ENCODE results near the gene GNG2. TPM values are rescaled to one million over a fixed set of nuclear protein-coding genes. Genes with fewer than 3 reads are reported as not detected.

The GNG2 gene
- total RNA-seq, 8 experiments from 2014 or later: 0.36 to 184 (median 133) TPM

GRCh38 chr14:51969852-51970540, 109.6 kb downstream of the GNG2 start:
- H3K4me1 ChIP-seq (replicated peaks in 1 of 2): no peaks in the 10 kb centered on the region
- 40 to 100% (median 80%) methylated on average over 1 to 6 of the region's 6 CpGs for WGBS, 10 experiments
- H3K4me3 ChIP-seq: no peak overlapping the region
- in situ Hi-C loops (cut with MboI; ENCODE audit: low pct_unique_long_range_greater_than_20kb in 2 of 9, low sequenced_read_pairs in 9 of 9, unreplicated experiment in 9 of 9): loop anchor here in 1 of 9 experiments (10.0 kb wide), 1 partner anchor 675 kb away; no protein-coding TSS in a partner anchor
- no peak for ATAC-seq (replicated peaks in 6 of 8)
- H3K27ac ChIP-seq: no peak overlapping the region

GRCh38 chr14:51972566-51972965, 112.2 kb downstream of the GNG2 start:
- in situ Hi-C loops (cut with MboI; ENCODE audit: low pct_unique_long_range_greater_than_20kb in 2 of 9, low sequenced_read_pairs in 9 of 9, unreplicated experiment in 9 of 9): loop anchor here in 1 of 9 experiments (10.0 kb wide), 1 partner anchor 678 kb away; no protein-coding TSS in a partner anchor
- Histone ChIP-seq H3K4me3 (no peak overlapping the region), H3K4me1 (replicated peaks in 1 of 2) (no peaks in the 10 kb centered on the region), H3K27ac (no peak overlapping the region)
- WGBS, 10 experiments: 32 to 100% (median 79%) methylated on average over 2 to 7 of the region's 7 CpGs
- ATAC-seq (replicated peaks in 6 of 8): no peak

GRCh38 chr14:51977075-51977474, 116.7 kb downstream of the GNG2 start:
- in situ Hi-C loops (cut with MboI; ENCODE audit: low pct_unique_long_range_greater_than_20kb in 2 of 9, low sequenced_read_pairs in 9 of 9, unreplicated experiment in 9 of 9): loop anchor here in 6 of 9 experiments (10.0 to 25.0 kb wide), 2 partner anchors 682 to 690 kb away; no protein-coding TSS in a partner anchor
- WGBS, 10 experiments: 78 to 100% (median 94%) methylated on average over 4 to 5 of the region's 5 CpGs; no CpG with 5 or more reads in 1 of the 10 experiments
- ATAC-seq (replicated peaks in 6 of 8): peak in 1 of 8 experiments; percentile 17

GRCh38 chr14:51978681-51979085, 118.3 kb downstream of the GNG2 start:
- 0 to 67% (median 8%) methylated on average over 1 to 2 of the region's 2 CpGs; no CpG with 5 or more reads in 1 of the 10 experiments for WGBS, 10 experiments
- no peak overlapping the region for H3K4me3 ChIP-seq
- H3K27ac ChIP-seq: no peak overlapping the region
- H3K4me1 ChIP-seq (replicated peaks in 1 of 2): peaks cover 9% of the 10 kb centered on the region in 2 donors
- ATAC-seq (replicated peaks in 6 of 8): peak in 2 of 8 experiments; percentile 25 to 42
- in situ Hi-C loops (cut with MboI; ENCODE audit: low pct_unique_long_range_greater_than_20kb in 2 of 9, low sequenced_read_pairs in 9 of 9, unreplicated experiment in 9 of 9): loop anchor here in 6 of 9 experiments (10.0 to 25.0 kb wide), 2 partner anchors 684 to 691 kb away; no protein-coding TSS in a partner anchor

More at GRCh38 chr14:51977075-51977474, 116.7 kb downstream of the GNG2 start:
- no peak overlapping the region for H3K4me3 ChIP-seq
- H3K27ac ChIP-seq: no peak overlapping the region
- H3K4me1 ChIP-seq (replicated peaks in 1 of 2): peaks cover 0 to 3% of the 10 kb centered on the region in 2 donors

GRCh38 chr14:51979088-51979709, 118.8 kb downstream of the GNG2 start:
- Histone ChIP-seq H3K4me1 (replicated peaks in 1 of 2) (peaks cover 9% of the 10 kb centered on the region in 2 donors), H3K4me3 (no peak overlapping the region), H3K27ac (no peak overlapping the region)
- in situ Hi-C loops (cut with MboI; ENCODE audit: low pct_unique_long_range_greater_than_20kb in 2 of 9, low sequenced_read_pairs in 9 of 9, unreplicated experiment in 9 of 9): loop anchor here in 6 of 9 experiments (10.0 to 25.0 kb wide), 2 partner anchors 684 to 692 kb away; no protein-coding TSS in a partner anchor
- ATAC-seq (replicated peaks in 6 of 8): peak; percentile 69 to 94 (median 87)
- 7 to 100% (median 29%) methylated on average over 2 to 12 of the region's 17 CpGs; no CpG with 5 or more reads in 1 of the 10 experiments for WGBS, 10 experiments

GRCh38 chr14:51981218-51981854, 120.9 kb downstream of the GNG2 start:
- 17 to 92% (median 80%) methylated on average over 1 to 2 of the region's 4 CpGs; no CpG with 5 or more reads in 3 of the 10 experiments for WGBS, 10 experiments
- peaks cover 9% of the 10 kb centered on the region in 2 donors for H3K4me1 ChIP-seq (replicated peaks in 1 of 2)
- in situ Hi-C loops (cut with MboI; ENCODE audit: low pct_unique_long_range_greater_than_20kb in 2 of 9, low sequenced_read_pairs in 9 of 9, unreplicated experiment in 9 of 9): loop anchor here in 5 of 9 experiments (25.0 kb wide), 1 partner anchor 694 kb away; no protein-coding TSS in a partner anchor
- ATAC-seq (replicated peaks in 6 of 8): no peak
- no peak overlapping the region for H3K27ac ChIP-seq
- no peak overlapping the region for H3K4me3 ChIP-seq

GRCh38 chr14:51988221-51988620, 127.8 kb downstream of the GNG2 start:
- in situ Hi-C loops (cut with MboI; ENCODE audit: low pct_unique_long_range_greater_than_20kb in 2 of 9, low sequenced_read_pairs in 9 of 9, unreplicated experiment in 9 of 9): loop anchor here in 5 of 9 experiments (25.0 kb wide), 1 partner anchor 701 kb away; no protein-coding TSS in a partner anchor
- Histone ChIP-seq H3K27ac (no peak overlapping the region), H3K4me1 (replicated peaks in 1 of 2) (peaks cover 1 to 18% of the 10 kb centered on the region in 2 donors), H3K4me3 (peak overlapping the region in 1 of 5 donors; percentile 85)
- 18 to 100% (median 72%) methylated on average over 1 of the region's 1 CpG; no CpG with 5 or more reads in 2 of the 10 experiments for WGBS, 10 experiments
- ATAC-seq (replicated peaks in 6 of 8): no peak

- in situ Hi-C loops (cut with MboI; ENCODE audit: low pct_unique_long_range_greater_than_20kb in 2 of 9, low sequenced_read_pairs in 9 of 9, unreplicated experiment in 9 of 9): loop anchor here in 5 of 9 experiments (25.0 kb wide), 1 partner anchor 702 kb away; no protein-coding TSS in a partner anchor
- Histone ChIP-seq H3K4me1 (replicated peaks in 1 of 2) (peaks cover 0 to 18% of the 10 kb centered on the region in 2 donors), H3K4me3 (peak within 1 kb of the TSS; percentile 78 to 97 (median 85)), H3K27ac (peak within 1 kb of the TSS; percentile 90 to 91)
- peak; percentile 97 to 99 (median 97) for ATAC-seq (replicated peaks in 6 of 8)
- 0 to 5% (median 0%) methylated on average over 1 to 32 of the region's 72 CpGs; no CpG with 5 or more reads in 1 of the 10 experiments for WGBS, 10 experiments
Observed at GRCh38 chr14:51989293-51990234, 129.2 kb downstream of the GNG2 start, which contains the start of gene RTRAF. RTRAF (plus strand) TSS chr14:51989546; CDS start chr14:51989640, 94 bp downstream.

GRCh38 chr14:51990488-51990887, 130.1 kb downstream of the GNG2 start:
- in situ Hi-C loops (cut with MboI; ENCODE audit: low pct_unique_long_range_greater_than_20kb in 2 of 9, low sequenced_read_pairs in 9 of 9, unreplicated experiment in 9 of 9): loop anchor here in 5 of 9 experiments (25.0 kb wide), 1 partner anchor 703 kb away; no protein-coding TSS in a partner anchor

GRCh38 chr14:51993285-51993920, 133.0 kb downstream of the GNG2 start:
- in situ Hi-C loops (cut with MboI; ENCODE audit: low pct_unique_long_range_greater_than_20kb in 2 of 9, low sequenced_read_pairs in 9 of 9, unreplicated experiment in 9 of 9): loop anchor here in 5 of 9 experiments (25.0 kb wide), 1 partner anchor 706 kb away; no protein-coding TSS in a partner anchor
- H3K27ac ChIP-seq: no peak overlapping the region
- 33 to 100% (median 94%) methylated on average over 1 to 3 of the region's 3 CpGs; no CpG with 5 or more reads in 1 of the 10 experiments for WGBS, 10 experiments
- H3K4me1 ChIP-seq (replicated peaks in 1 of 2): peaks cover 0 to 15% of the 10 kb centered on the region in 2 donors
- H3K4me3 ChIP-seq: no peak overlapping the region
- ATAC-seq (replicated peaks in 6 of 8): no peak

More at GRCh38 chr14:51990488-51990887, 130.1 kb downstream of the GNG2 start:
- Histone ChIP-seq H3K4me1 (replicated peaks in 1 of 2) (peaks cover 0 to 18% of the 10 kb centered on the region in 2 donors), H3K27ac (no peak overlapping the region), H3K4me3 (peak overlapping the region; percentile 78 to 97 (median 85))
- 44 to 90% (median 69%) methylated on average over 2 to 3 of the region's 3 CpGs; no CpG with 5 or more reads in 1 of the 10 experiments for WGBS, 10 experiments
- no peak for ATAC-seq (replicated peaks in 6 of 8)

GRCh38 chr14:51996148-51996746, 135.8 kb downstream of the GNG2 start:
- Histone ChIP-seq H3K4me3 (no peak overlapping the region), H3K4me1 (replicated peaks in 1 of 2) (peaks cover 0 to under 1% of the 10 kb centered on the region in 2 donors), H3K27ac (no peak overlapping the region)
- in situ Hi-C loops (cut with MboI; ENCODE audit: low pct_unique_long_range_greater_than_20kb in 2 of 9, low sequenced_read_pairs in 9 of 9, unreplicated experiment in 9 of 9): loop anchor here in 5 of 9 experiments (25.0 kb wide), 1 partner anchor 709 kb away; no protein-coding TSS in a partner anchor
- no peak for ATAC-seq (replicated peaks in 6 of 8)
- WGBS, 10 experiments: 20 to 100% (median 54%) methylated on average over 1 to 4 of the region's 4 CpGs

Data from motor neuron (in vitro differentiated cells).